HEK293T (cell line): ENCODE data around the gene PRRT1B.

ENCODE experiments used
- CTCF ChIA-PET: fragments of 350-600 bp; formaldehyde crosslinking; extraction: SDS; loops from one replicate; lab custom pipeline; 2021; ENCODE audit warnings: antibody characterized with exemption, inconsistent platforms; lab: Yijun Ruan, JAX
- POLR2A ChIA-PET: fragments of 350-600 bp; formaldehyde crosslinking; extraction: SDS; loops from one replicate; lab custom pipeline; 2020; ENCODE audit warnings: antibody characterized with exemption, inconsistent platforms; lab: Yijun Ruan, JAX
- DNase-seq: peaks from one replicate; pipeline ENCODE4 v3.0.0; 2012; ENCODE audit warnings: mixed read lengths; ENCODE audit errors: extremely low spot score
- ARNT ChIP-seq: fragments of 450-650 bp; IDR thresholded peaks from 2 replicates; pipeline ENCODE4 v1.6.1; 2017; ENCODE audit warnings: mild to moderate bottlenecking
- BHLHE40 ChIP-seq: fragments of 450-650 bp; IDR thresholded peaks from 2 replicates; pipeline ENCODE4 v1.6.1; 2016; ENCODE audit warnings: mild to moderate bottlenecking, moderate library complexity, borderline replicate concordance
- CTBP1 ChIP-seq: fragments of 450-650 bp; IDR thresholded peaks from 2 replicates; pipeline ENCODE4 v1.6.1; 2016; ENCODE audit warnings: borderline replicate concordance
- ELF4 ChIP-seq: fragments of 450-650 bp; IDR thresholded peaks from 2 replicates; pipeline ENCODE4 v1.6.1; 2017; ENCODE audit warnings: antibody characterized with exemption
- FOXA1 ChIP-seq: fragments of 450-650 bp; IDR thresholded peaks from 2 replicates; pipeline ENCODE4 v1.6.1; 2016; ENCODE audit warnings: mild to moderate bottlenecking
- FOXK2 ChIP-seq: fragments of 450-650 bp; IDR thresholded peaks from 2 replicates; pipeline ENCODE4 v1.6.1; 2016; ENCODE audit warnings: mild to moderate bottlenecking
- FOXM1 ChIP-seq: fragments of 450-650 bp; IDR thresholded peaks from 2 replicates; pipeline ENCODE4 v1.6.1; 2017; ENCODE audit warnings: mild to moderate bottlenecking, borderline replicate concordance
- HDGF ChIP-seq: fragments of 450-650 bp; IDR thresholded peaks from 2 replicates; pipeline ENCODE4 v1.6.1; 2017; ENCODE audit warnings: antibody characterized with exemption, borderline replicate concordance
- L3MBTL2 ChIP-seq: fragments of 450-650 bp; conservative IDR thresholded peaks from 2 replicates; pipeline ENCODE4 v1.6.1; 2016; ENCODE audit warnings: mild to moderate bottlenecking
- LEF1 ChIP-seq: fragments of 450-650 bp; IDR thresholded peaks from 2 replicates; pipeline ENCODE4 v1.6.1; 2017; ENCODE audit warnings: mild to moderate bottlenecking, borderline replicate concordance
- NFRKB ChIP-seq: fragments of 450-650 bp; IDR thresholded peaks from 2 replicates; pipeline ENCODE4 v1.6.1; 2016; ENCODE audit warnings: mild to moderate bottlenecking, moderate library complexity
- PKNOX1 ChIP-seq: fragments of 450-650 bp; IDR thresholded peaks from 2 replicates; pipeline ENCODE4 v1.6.1; 2016
- SP1 ChIP-seq: fragments of 450-650 bp; IDR thresholded peaks from 2 replicates; pipeline ENCODE4 v1.6.1; 2017
- SUZ12 ChIP-seq: fragments of 450-650 bp; IDR thresholded peaks from 2 replicates; pipeline ENCODE4 v1.6.1; 2016; ENCODE audit warnings: mild to moderate bottlenecking
- TARDBP ChIP-seq: fragments of 450-650 bp; IDR thresholded peaks from 2 replicates; pipeline ENCODE4 v1.6.1; 2016
- ZNF384 ChIP-seq: fragments of 450-650 bp; IDR thresholded peaks from 2 replicates; pipeline ENCODE4 v1.6.1; 2016

The PRRT1B gene

GRCh38 chr9:131555841-131556673 lies 10.7 kb downstream of the PRRT1B start:
- POLR2A ChIA-PET: no interaction called here
- no peak for TF ChIP-seq FOXM1
- TF ChIP-seq FOXK2: no peak
- TF ChIP-seq ELF4: no peak
- DNase-seq: no peak
- CTCF ChIA-PET: no interaction called here

- DNase-seq: no peak
- POLR2A ChIA-PET: no interaction called here
- CTCF ChIA-PET: no interaction called here
- TF ChIP-seq SUZ12 (no peak), SP1 (no peak)
Measured at GRCh38 chr9:131557855-131558548, 12.7 kb downstream of the PRRT1B start.

GRCh38 chr9:131559421-131560000 lies 14.2 kb downstream of the PRRT1B start:
- no peak for TF ChIP-seq SP1
- no peak for TF ChIP-seq ARNT
- no peak for TF ChIP-seq CTBP1
- TF ChIP-seq ZNF384: no peak
- TF ChIP-seq TARDBP: no peak
- TF ChIP-seq BHLHE40: no peak
- TF ChIP-seq HDGF: no peak
- no peak for TF ChIP-seq SUZ12
- TF ChIP-seq FOXK2: no peak
- TF ChIP-seq FOXM1: no peak
- no peak for TF ChIP-seq NFRKB
- TF ChIP-seq ELF4: no peak
- TF ChIP-seq FOXA1: no peak
- no peak for TF ChIP-seq PKNOX1
- no peak for TF ChIP-seq LEF1
- TF ChIP-seq L3MBTL2: no peak
- POLR2A ChIA-PET: no interaction called here
- CTCF ChIA-PET: no interaction called here
- no peak for DNase-seq

DNA sequence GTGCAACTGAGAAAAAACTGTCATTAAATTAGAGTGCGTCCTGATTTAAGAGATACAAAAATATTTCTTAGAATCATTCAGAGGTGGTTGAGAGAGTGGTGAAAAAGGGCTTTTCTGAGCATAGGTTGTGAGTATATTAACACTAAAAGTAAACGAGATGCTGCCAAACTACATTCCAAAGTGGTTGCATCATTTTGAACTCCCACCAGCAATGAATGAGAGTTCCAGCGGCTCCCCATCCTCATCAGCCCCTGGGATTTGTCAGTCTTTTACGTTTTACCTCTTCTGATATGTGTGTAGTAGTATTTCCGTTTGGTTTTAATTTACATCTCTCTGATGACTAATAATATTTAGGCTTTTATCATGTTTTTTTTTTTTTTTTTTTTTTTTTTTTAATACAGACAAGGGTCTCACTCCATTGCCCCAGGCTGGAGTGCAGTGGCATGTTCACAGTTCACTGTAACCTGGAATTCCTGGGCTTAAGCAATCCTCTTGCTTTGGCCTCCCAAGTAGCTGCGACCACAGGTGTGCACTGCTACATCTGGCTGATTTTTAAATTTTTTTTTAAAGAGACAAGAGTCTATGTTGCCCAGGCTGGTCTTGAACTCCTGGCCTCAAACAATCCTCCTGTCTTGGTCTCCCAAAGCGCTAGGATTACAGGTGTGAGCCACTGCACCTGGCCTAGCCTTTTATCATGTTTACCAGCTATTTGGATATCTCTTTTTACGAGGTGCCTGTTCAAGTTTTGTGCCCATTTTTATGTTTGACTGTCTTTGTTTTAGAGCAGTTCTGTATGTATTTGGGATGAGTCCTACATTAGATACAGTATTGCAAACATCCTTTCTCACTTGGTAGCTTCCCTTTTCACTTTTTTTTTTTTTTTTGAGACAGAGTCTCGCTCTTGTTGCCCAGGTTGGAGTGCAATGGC lies 17.0 kb downstream of the PRRT1B start:
- no peak for TF ChIP-seq PKNOX1
- no peak for TF ChIP-seq CTBP1
- no peak for TF ChIP-seq NFRKB
- no peak for TF ChIP-seq BHLHE40
- TF ChIP-seq L3MBTL2: no peak
- TF ChIP-seq HDGF: no peak
- TF ChIP-seq FOXM1: no peak
- no peak for TF ChIP-seq ZNF384
- no peak for TF ChIP-seq ELF4
- TF ChIP-seq FOXA1: no peak
- no peak for TF ChIP-seq LEF1
- TF ChIP-seq FOXK2: no peak
- no peak for TF ChIP-seq SUZ12
- TF ChIP-seq SP1: no peak
- TF ChIP-seq TARDBP: no peak
- TF ChIP-seq ARNT: no peak
- POLR2A ChIA-PET: no interaction called here
- CTCF ChIA-PET: interaction anchor here (0.6 kb wide), 1 partner anchor 15 kb away, joined by 6 read pairs; no protein-coding TSS in a partner anchor
- no peak for DNase-seq

DNA sequence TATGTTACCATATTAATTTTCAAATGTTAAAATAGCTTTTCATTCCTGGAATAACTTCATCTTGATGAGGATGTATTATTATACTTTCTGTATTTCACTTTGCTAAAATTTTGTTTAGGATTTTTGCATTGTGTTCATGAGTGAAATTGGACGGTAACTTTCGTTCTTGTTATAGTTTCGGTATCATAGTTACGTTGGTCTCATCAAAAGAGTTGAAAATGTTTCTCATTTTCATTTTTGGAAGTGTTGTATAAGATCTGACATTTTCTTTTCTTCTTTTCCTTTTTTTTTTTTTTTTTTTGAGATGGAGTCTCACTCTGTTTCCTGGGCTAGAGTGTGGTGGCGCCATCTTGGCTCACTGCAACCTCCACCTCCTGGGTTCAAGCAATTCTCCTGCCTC lies 20.0 kb downstream of the PRRT1B start:
- ChIA-PET POLR2A (no interaction called here), CTCF (no interaction called here)
- DNase-seq: no peak
- TF ChIP-seq NFRKB (no peak), ARNT (no peak), L3MBTL2 (no peak), ZNF384 (no peak), FOXA1 (no peak), ELF4 (no peak), SUZ12 (no peak), HDGF (no peak), BHLHE40 (no peak), SP1 (no peak), FOXM1 (no peak), FOXK2 (no peak), TARDBP (no peak)

DNA sequence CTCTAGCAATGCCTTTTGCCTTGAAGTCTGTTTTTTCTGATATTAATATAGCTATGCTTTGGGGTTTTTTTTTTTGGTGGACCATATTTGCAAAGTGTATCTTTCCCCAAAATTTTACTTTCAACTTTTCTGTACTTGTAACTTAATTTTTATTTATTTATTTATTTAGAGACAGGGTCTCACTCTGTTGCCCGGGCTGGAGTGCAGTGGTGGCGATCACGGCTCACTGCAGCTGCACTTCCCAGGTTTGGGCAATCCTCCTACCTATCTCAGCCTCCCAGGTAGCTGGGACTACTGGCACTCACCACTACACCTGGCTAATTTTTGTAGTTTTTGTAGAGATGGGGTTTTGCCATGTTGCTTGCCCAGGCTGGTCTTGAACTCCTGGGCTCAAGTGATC lies 20.8 kb downstream of the PRRT1B start:
- TF ChIP-seq HDGF (no peak), SP1 (no peak), ARNT (no peak), BHLHE40 (no peak), PKNOX1 (no peak), LEF1 (no peak), FOXA1 (no peak), NFRKB (no peak), TARDBP (no peak)
- POLR2A ChIA-PET: no interaction called here

More for the DNA sequence above, 20.8 kb downstream of the PRRT1B start:
- no peak for DNase-seq
- CTCF ChIA-PET: no interaction called here
